NOMO-1 (cell line): ENCODE results near the gene SCG5.

Source experiments
- DNase-seq, 2 experiments: peaks; one replicate each; lab custom pipeline; 2025; ENCODE audit not compliant: unreplicated experiment in 2 of 2; lab: John Stamatoyannopoulos, UW

The SCG5 gene

GRCh38 chr15:32690941-32691688, 49.6 kb downstream of the SCG5 start:
- no peak for DNase-seq

GRCh38 chr15:32691689-32692038, 50.2 kb downstream of the SCG5 start:
- DNase-seq: no peak

GRCh38 chr15:32692286-32692685, 50.8 kb downstream of the SCG5 start:
- DNase-seq: no peak

- DNase-seq: no peak
Measured at GRCh38 chr15:32694222-32694983, 52.9 kb downstream of the SCG5 start.

- DNase-seq: no peak
Measured at GRCh38 chr15:32698773-32699390, 57.4 kb downstream of the SCG5 start.

GRCh38 chr15:32700501-32701150, 59.1 kb downstream of the SCG5 start:
- no peak for DNase-seq

- DNase-seq: no peak
Measured at GRCh38 chr15:32701863-32702262, 60.4 kb downstream of the SCG5 start.

GRCh38 chr15:32704395-32704981, 63.0 kb downstream of the SCG5 start:
- DNase-seq: no peak

- no peak for DNase-seq
Measured at GRCh38 chr15:32705446-32705845, 63.9 kb downstream of the SCG5 start.

GRCh38 chr15:32706704-32707103, 65.2 kb downstream of the SCG5 start:
- no peak for DNase-seq

- no peak for DNase-seq
Measured at GRCh38 chr15:32707436-32707835, 65.9 kb downstream of the SCG5 start.

GRCh38 chr15:32709295-32710033, 68.0 kb downstream of the SCG5 start:
- DNase-seq: no peak

GRCh38 chr15:32715276-32715675, 73.8 kb downstream of the SCG5 start:
- DNase-seq: no peak

GRCh38 chr15:32716216-32716914, 74.9 kb downstream of the SCG5 start:
- DNase-seq: no peak

- peak in 1 of 2 experiments; percentile 22 for DNase-seq
Measured at GRCh38 chr15:32716915-32717425, 75.5 kb downstream of the SCG5 start.

- no peak for DNase-seq
Measured at GRCh38 chr15:32717426-32718226, 76.1 kb downstream of the SCG5 start, which contains the start of gene GREM1. Gene GREM1 (plus strand): TSS chr15:32718004. CDS start chr15:32730691, 12,687 bp downstream.

GRCh38 chr15:32718227-32718820, 76.8 kb downstream of the SCG5 start:
- DNase-seq: no peak
